Mesenchymal stem cell (in vitro differentiated cells and primary cell): ENCODE data around the gene TMEM30B.
"Not testable (repeated sequence)": the region's sequence is repeated elsewhere in the genome, so short reads cannot be mapped to it uniquely, and the experiment has no call there.

Experiments used
- DNase-seq: peaks from one replicate; pipeline ENCODE4 v3.0.0-alpha.2; 2013
- H2AFZ ChIP-seq: one replicate; pipeline ENCODE4 v1.6.1; 2013; ENCODE audit warnings: low read depth, mild to moderate bottlenecking, control low read depth, inconsistent platforms, low read length, moderate library complexity
- H2AK5ac ChIP-seq: 2 replicates; pipeline ENCODE4 v1.6.1; 2013; ENCODE audit warnings: low read length, moderate library complexity, mild to moderate bottlenecking, inconsistent platforms; ENCODE audit not compliant: severe bottlenecking
- H2BK120ac ChIP-seq: one replicate; pipeline ENCODE4 v1.6.1; 2013; ENCODE audit warnings: low read depth, mild to moderate bottlenecking, inconsistent platforms, low read length, moderate library complexity
- H2BK12ac ChIP-seq, 2 experiments: one replicate each; pipeline ENCODE4 v1.6.1; 2013; ENCODE audit warnings: inconsistent platforms in 2 of 2, low read length in 2 of 2, mild to moderate bottlenecking in 2 of 2, moderate library complexity in 2 of 2, control low read depth in 1 of 2
- H2BK15ac ChIP-seq: one replicate; pipeline ENCODE4 v1.6.1; 2013; ENCODE audit warnings: mild to moderate bottlenecking, low read depth, inconsistent platforms; ENCODE audit not compliant: poor library complexity, severe bottlenecking
- H2BK5ac ChIP-seq: 2 replicates; pipeline ENCODE4 v1.6.1; 2013; ENCODE audit warnings: low read depth, mild to moderate bottlenecking, low read length, control low read depth, inconsistent platforms; ENCODE audit not compliant: poor library complexity, severe bottlenecking
- H3K14ac ChIP-seq, 2 experiments: one replicate each; pipeline ENCODE4 v1.6.1; 2013; ENCODE audit warnings: inconsistent platforms in 2 of 2, low read length in 2 of 2, control low read depth in 1 of 2, mild to moderate bottlenecking in 1 of 2, moderate library complexity in 1 of 2
- H3K18ac ChIP-seq, 2 experiments: one replicate each; pipeline ENCODE4 v1.6.1; 2013; ENCODE audit warnings: inconsistent platforms in 2 of 2, low read length in 2 of 2, control low read depth in 1 of 2, low read depth in 1 of 2, mild to moderate bottlenecking in 1 of 2
- H3K23ac ChIP-seq, 2 experiments: one replicate each; pipeline ENCODE4 v1.6.1; 2013; ENCODE audit warnings: inconsistent platforms in 2 of 2, low read length in 2 of 2, mild to moderate bottlenecking in 2 of 2, moderate library complexity in 2 of 2, control low read depth in 1 of 2
- H3K27ac ChIP-seq: 2 replicates; pipeline ENCODE4 v1.5.1; 2013; ENCODE audit warnings: mild to moderate bottlenecking, moderate library complexity, low read length, control low read depth, inconsistent platforms; ENCODE audit not compliant: poor library complexity, severe bottlenecking
- H3K27me3 ChIP-seq, 2 experiments: 2 replicates each; pipeline versions ENCODE4 v1.6.1 to v1.7.0; 2013; ENCODE audit warnings: low read length in 2 of 2, mild to moderate bottlenecking in 2 of 2, moderate library complexity in 2 of 2, control low read depth in 1 of 2, inconsistent platforms in 1 of 2; ENCODE audit not compliant: control insufficient read depth in 1 of 2, insufficient read depth in 1 of 2
- H3K36me3 ChIP-seq, 2 experiments: 2 replicates each; pipeline versions ENCODE4 v1.6.1 to v1.7.0; 2013; ENCODE audit warnings: low read length in 2 of 2, control low read depth in 1 of 2, inconsistent platforms in 1 of 2, low read depth in 1 of 2, mild to moderate bottlenecking in 1 of 2; ENCODE audit not compliant: insufficient read depth in 2 of 2, control insufficient read depth in 1 of 2
- H3K4ac ChIP-seq, 2 experiments: one replicate each; pipeline ENCODE4 v1.6.1; 2013; ENCODE audit warnings: inconsistent platforms in 2 of 2, low read length in 2 of 2, mild to moderate bottlenecking in 2 of 2, moderate library complexity in 2 of 2, control low read depth in 1 of 2, low read depth in 1 of 2
- H3K4me1 ChIP-seq: 2 replicates; pipeline ENCODE4 v1.6.1; 2013; ENCODE audit warnings: low read depth, low read length, control low read depth; ENCODE audit not compliant: control insufficient read depth, insufficient read depth
- H3K4me2 ChIP-seq: 2 replicates; pipeline ENCODE4 v1.6.1; 2013; ENCODE audit warnings: low read length, mild to moderate bottlenecking, inconsistent platforms; ENCODE audit not compliant: poor library complexity, severe bottlenecking
- H3K4me3 ChIP-seq, 2 experiments: 2 replicates each; pipeline versions ENCODE4 v1.5.1 to v1.7.0; 2013; ENCODE audit warnings: low read length in 2 of 2, mild to moderate bottlenecking in 2 of 2, control low read depth in 1 of 2, low read depth in 1 of 2; ENCODE audit not compliant: insufficient read depth in 1 of 2
- H3K79me1 ChIP-seq: replicated peaks from 2 replicates; pipeline ENCODE4 v1.6.1; 2013; ENCODE audit warnings: mild to moderate bottlenecking, control low read depth, low read length, inconsistent platforms; ENCODE audit not compliant: poor library complexity, severe bottlenecking
- H3K9ac ChIP-seq: 2 replicates; pipeline ENCODE4 v1.7.0; 2013; ENCODE audit warnings: mild to moderate bottlenecking, low read length, moderate library complexity
- H3K9me3 ChIP-seq: 2 replicates; pipeline ENCODE4 v1.7.0; 2013; ENCODE audit warnings: mild to moderate bottlenecking, low read length; ENCODE audit not compliant: control insufficient read depth
- H4K8ac ChIP-seq: one replicate; pipeline ENCODE4 v1.6.1; 2013; ENCODE audit warnings: inconsistent platforms, mild to moderate bottlenecking, low read length, moderate library complexity
- H4K91ac ChIP-seq: one replicate; pipeline ENCODE4 v1.6.1; 2013; ENCODE audit warnings: mild to moderate bottlenecking, low read length, inconsistent platforms
- WGBS: methylation state at CpG from one replicate; pipeline ENCODE4 v1.1.7; 2013; ENCODE audit warnings: mixed read lengths; 5-methylcytosine and 5-hydroxymethylcytosine counted together

TMEM30B gene

GRCh38 chr14:61315313-61315712, 34.2 kb upstream of the TMEM30B start:
- Histone ChIP-seq H3K36me3 (no peaks in the 10 kb centered on the region), H3K27me3 (peaks cover 6 to 40% of the 10 kb centered on the region in 2 experiments), H2BK12ac (no peak overlapping the region), H3K9ac (no peak overlapping the region), H4K8ac (no peak overlapping the region), H3K4me2 (no peak overlapping the region), H3K27ac (no peak overlapping the region), H3K9me3 (no peaks in the 10 kb centered on the region), H2BK5ac (no peak overlapping the region), H3K18ac (no peak overlapping the region), H3K4me3 (no peak overlapping the region), H4K91ac (no peak overlapping the region), H3K23ac (no peak overlapping the region), H3K79me1 (no peaks in the 10 kb centered on the region), H2BK120ac (no peak overlapping the region), H2AFZ (no peak overlapping the region), H3K4me1 (no peaks in the 10 kb centered on the region), H3K14ac (no peak overlapping the region), H3K4ac (no peak overlapping the region), H2AK5ac (no peak overlapping the region), H2BK15ac (no peak overlapping the region)
- 100% methylated on average over 2 of the region's 4 CpGs for WGBS
- DNase-seq: no peak

GRCh38 chr14:61308701-61309100, 27.6 kb upstream of the TMEM30B start:
- not testable (repeated sequence) for H2BK15ac ChIP-seq, H3K79me1 ChIP-seq, H3K4me2 ChIP-seq, H3K14ac ChIP-seq, H3K9me3 ChIP-seq, H3K23ac ChIP-seq, H3K4me3 ChIP-seq, H3K27me3 ChIP-seq, H2BK5ac ChIP-seq, H3K36me3 ChIP-seq, DNase-seq, H3K4me1 ChIP-seq, H2AFZ ChIP-seq, H3K18ac ChIP-seq, H3K4ac ChIP-seq, H3K9ac ChIP-seq, H4K91ac ChIP-seq, H4K8ac ChIP-seq, H2BK120ac ChIP-seq, H2BK12ac ChIP-seq, H2AK5ac ChIP-seq, H3K27ac ChIP-seq
- 64% methylated on average over 2 of the region's 4 CpGs for WGBS

GRCh38 chr14:61308198-61308597, 27.1 kb upstream of the TMEM30B start:
- no peaks in the 10 kb centered on the region for H3K27me3 ChIP-seq

GRCh38 chr14:61304688-61305087, 23.6 kb upstream of the TMEM30B start:
- no peak overlapping the region for H2AK5ac ChIP-seq
- WGBS: 57% methylated on average over 2 of the region's 2 CpGs
- no peak for DNase-seq

More at GRCh38 chr14:61308198-61308597, 27.1 kb upstream of the TMEM30B start:
- H2BK15ac ChIP-seq: no peak overlapping the region
- no peak overlapping the region for H3K18ac ChIP-seq
- no peak overlapping the region for H2BK12ac ChIP-seq
- no peak overlapping the region for H3K14ac ChIP-seq
- H3K4me2 ChIP-seq: no peak overlapping the region
- no peak overlapping the region for H3K23ac ChIP-seq
- H2AFZ ChIP-seq: no peak overlapping the region
- no peak overlapping the region for H3K4me3 ChIP-seq
- H2AK5ac ChIP-seq: no peak overlapping the region
- DNase-seq: no peak
- no peak overlapping the region for H4K91ac ChIP-seq
- no peak overlapping the region for H2BK120ac ChIP-seq
- no peak overlapping the region for H2BK5ac ChIP-seq
- H3K4me1 ChIP-seq: no peaks in the 10 kb centered on the region
- no peak overlapping the region for H3K27ac ChIP-seq
- peaks cover 4% of the 10 kb centered on the region for H3K9me3 ChIP-seq
- H3K9ac ChIP-seq: no peak overlapping the region
- no peaks in the 10 kb centered on the region for H3K36me3 ChIP-seq
- no peaks in the 10 kb centered on the region for H3K79me1 ChIP-seq
- no peak overlapping the region for H3K4ac ChIP-seq
- WGBS: 86% methylated on average over 2 of the region's 3 CpGs
- H4K8ac ChIP-seq: no peak overlapping the region

More at GRCh38 chr14:61304688-61305087, 23.6 kb upstream of the TMEM30B start:
- no peak overlapping the region for H2AFZ ChIP-seq
- H3K4me3 ChIP-seq: no peak overlapping the region
- H3K4ac ChIP-seq: no peak overlapping the region
- H3K27ac ChIP-seq: no peak overlapping the region
- no peaks in the 10 kb centered on the region for H3K4me1 ChIP-seq
- no peaks in the 10 kb centered on the region for H3K79me1 ChIP-seq
- no peak overlapping the region for H3K14ac ChIP-seq
- no peaks in the 10 kb centered on the region for H3K36me3 ChIP-seq
- no peak overlapping the region for H3K18ac ChIP-seq
- H3K4me2 ChIP-seq: no peak overlapping the region
- no peak overlapping the region for H2BK120ac ChIP-seq
- H2BK5ac ChIP-seq: no peak overlapping the region
- H3K9ac ChIP-seq: no peak overlapping the region
- H4K8ac ChIP-seq: no peak overlapping the region
- no peak overlapping the region for H2BK15ac ChIP-seq
- H3K9me3 ChIP-seq: peaks cover 14% of the 10 kb centered on the region
- no peak overlapping the region for H2BK12ac ChIP-seq
- no peaks in the 10 kb centered on the region for H3K27me3 ChIP-seq
- no peak overlapping the region for H4K91ac ChIP-seq
- H3K23ac ChIP-seq: no peak overlapping the region
